A673 (cell line): Measurements from ENCODE around the gene STX8. TPM values are rescaled to one million over a fixed set of nuclear protein-coding genes. Genes with fewer than 3 reads are reported as not detected.

Experiments
- BruUV-seq: library from RNA; stranded (reverse); fragments of 400-500 nt; replicated peaks from 2 replicates; lab custom pipeline; 2021; lab: Mats Ljungman, UMichigan
- CTCF ChIA-PET: fragments of 300-600 bp; sonication (Branson Sonifier 250); formaldehyde crosslinking; loops from one replicate; lab custom pipeline; 2022; ENCODE audit warnings: antibody characterized with exemption; lab: Charles Lee
- POLR2A ChIA-PET: fragments of 300-600 bp; sonication (Branson Sonifier 250); formaldehyde crosslinking; loops from one replicate; lab custom pipeline; 2022; ENCODE audit warnings: antibody characterized with exemption; ENCODE audit not compliant: low non-redundant PET; lab: Charles Lee
- DNase-seq: peaks from one replicate; pipeline ENCODE4 v3.0.0-alpha.2; 2015; ENCODE audit warnings: low spot score
- H3K27ac ChIP-seq: fragments of 200-600 bp; sonication (generic); 2 replicates; pipeline ENCODE4 v1.5.1; 2016; ENCODE audit warnings: mixed run types, low read depth, mild to moderate bottlenecking, mixed read lengths, antibody characterized with exemption, low read length; ENCODE audit not compliant: poor library complexity, severe bottlenecking
- H3K27me3 ChIP-seq: fragments of 200-600 bp; sonication (generic); replicated peaks from 2 replicates; pipeline ENCODE4 v1.6.1; 2017; ENCODE audit warnings: mixed run types, low read depth, mild to moderate bottlenecking, mixed read lengths, antibody characterized with exemption, low read length; ENCODE audit not compliant: insufficient read depth, poor library complexity
- H3K36me3 ChIP-seq: fragments of 200-600 bp; sonication (generic); 2 replicates; pipeline ENCODE4 v1.6.1; 2016; ENCODE audit warnings: mixed run types, mild to moderate bottlenecking, mixed read lengths, antibody characterized with exemption, low read length; ENCODE audit not compliant: insufficient read depth, poor library complexity, severe bottlenecking
- H3K4me1 ChIP-seq: fragments of 200-600 bp; sonication (generic); 2 replicates; pipeline ENCODE4 v1.6.1; 2017; ENCODE audit warnings: mixed run types, mild to moderate bottlenecking, mixed read lengths, antibody characterized with exemption, low read length; ENCODE audit not compliant: insufficient read depth, poor library complexity, severe bottlenecking
- H3K4me3 ChIP-seq: fragments of 200-600 bp; sonication (generic); 2 replicates; pipeline ENCODE4 v1.5.1; 2016; ENCODE audit warnings: low read depth, mixed run types, mild to moderate bottlenecking, mixed read lengths, low read length; ENCODE audit not compliant: poor library complexity, severe bottlenecking
- H3K9me3 ChIP-seq: fragments of 200-600 bp; sonication (generic); 2 replicates; pipeline ENCODE4 v1.6.1; 2016; ENCODE audit warnings: mixed run types, low read depth, mild to moderate bottlenecking, mixed read lengths, antibody characterized with exemption, low read length; ENCODE audit not compliant: poor library complexity, severe bottlenecking
- EZH2 ChIP-seq: fragments of 200-600 bp; sonication (generic); IDR thresholded peaks from 2 replicates; pipeline ENCODE4 v1.6.1; 2017; ENCODE audit warnings: borderline replicate concordance, low read depth, mild to moderate bottlenecking, mixed read lengths, antibody characterized with exemption, low read length; ENCODE audit not compliant: poor library complexity, severe bottlenecking
- intact Hi-C: fragments of 100-400 bp; cut with micrococcal nuclease; formaldehyde crosslinking; loops from one replicate; pipeline ENCODE4 v1.10.0; 2022; ENCODE audit not compliant: unreplicated experiment
- total RNA-seq: library from RNA; stranded (reverse); gene quantifications from 2 replicates; pipeline ENCODE4 v1.2.3, GENCODE V29; 2021
- TF ChIP-seq, protein P1 (sequence below): fragments of 300-800, 200-600 bp; sonication (generic); conservative IDR thresholded peaks from 2 replicates; pipeline ENCODE4 v1.5.1; 2017; ENCODE audit warnings: low read depth, mild to moderate bottlenecking, antibody characterized with exemption, low read length, moderate library complexity, mixed read lengths

STX8 gene
- total RNA-seq, 1 experiment from 2014 or later: 51.4 TPM

DNA sequence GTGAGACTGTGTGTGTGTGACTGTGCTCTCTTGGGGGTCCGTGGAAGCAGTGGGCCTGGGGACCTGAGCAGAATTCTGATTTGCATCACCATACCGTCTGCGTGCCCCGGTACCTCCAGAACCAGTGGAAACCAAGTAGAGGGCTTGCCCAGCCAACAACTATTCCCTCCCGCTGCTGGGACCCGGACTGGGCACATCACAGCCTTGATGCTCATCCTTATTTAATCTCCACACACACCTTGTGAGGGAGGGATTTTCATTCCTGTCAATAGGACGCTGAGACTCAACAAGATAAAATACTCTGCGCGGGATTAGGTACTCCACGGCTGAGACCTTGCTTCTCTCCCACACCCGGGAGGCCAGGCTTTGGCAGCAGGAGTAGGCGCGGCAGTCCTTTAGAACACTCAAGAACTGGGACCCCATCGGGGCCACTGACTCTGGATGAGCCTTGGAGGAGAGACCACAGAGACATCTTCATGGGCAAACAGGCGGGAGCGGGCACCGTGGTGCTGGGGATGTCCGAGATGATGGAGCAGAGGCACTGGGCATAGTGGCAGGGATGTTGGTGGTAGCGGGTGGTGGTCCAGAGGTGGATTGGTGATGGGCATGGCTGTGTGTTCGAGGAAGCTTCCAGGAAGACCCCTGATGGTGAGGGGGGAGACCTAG lies 346.3 kb downstream of the STX8 start:
- no peak for TF ChIP-seq EZH2
- TF ChIP-seq, protein P1, sequence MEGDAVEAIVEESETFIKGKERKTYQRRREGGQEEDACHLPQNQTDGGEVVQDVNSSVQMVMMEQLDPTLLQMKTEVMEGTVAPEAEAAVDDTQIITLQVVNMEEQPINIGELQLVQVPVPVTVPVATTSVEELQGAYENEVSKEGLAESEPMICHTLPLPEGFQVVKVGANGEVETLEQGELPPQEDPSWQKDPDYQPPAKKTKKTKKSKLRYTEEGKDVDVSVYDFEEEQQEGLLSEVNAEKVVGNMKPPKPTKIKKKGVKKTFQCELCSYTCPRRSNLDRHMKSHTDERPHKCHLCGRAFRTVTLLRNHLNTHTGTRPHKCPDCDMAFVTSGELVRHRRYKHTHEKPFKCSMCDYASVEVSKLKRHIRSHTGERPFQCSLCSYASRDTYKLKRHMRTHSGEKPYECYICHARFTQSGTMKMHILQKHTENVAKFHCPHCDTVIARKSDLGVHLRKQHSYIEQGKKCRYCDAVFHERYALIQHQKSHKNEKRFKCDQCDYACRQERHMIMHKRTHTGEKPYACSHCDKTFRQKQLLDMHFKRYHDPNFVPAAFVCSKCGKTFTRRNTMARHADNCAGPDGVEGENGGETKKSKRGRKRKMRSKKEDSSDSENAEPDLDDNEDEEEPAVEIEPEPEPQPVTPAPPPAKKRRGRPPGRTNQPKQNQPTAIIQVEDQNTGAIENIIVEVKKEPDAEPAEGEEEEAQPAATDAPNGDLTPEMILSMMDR: no peak
- no peak overlapping the region for H3K27ac ChIP-seq
- ChIA-PET CTCF (no interaction called here), POLR2A (no interaction called here)
- H3K4me1 ChIP-seq: peaks cover 11% of the 10 kb centered on the region
- no peaks in the 10 kb centered on the region for H3K9me3 ChIP-seq
- intact Hi-C loops: no loop called here
- H3K4me3 ChIP-seq: no peak overlapping the region
- no peak for DNase-seq
- no peaks in the 10 kb centered on the region for H3K36me3 ChIP-seq
- no peaks in the 10 kb centered on the region for H3K27me3 ChIP-seq
- BruUV-seq: no TSS peak

DNA sequence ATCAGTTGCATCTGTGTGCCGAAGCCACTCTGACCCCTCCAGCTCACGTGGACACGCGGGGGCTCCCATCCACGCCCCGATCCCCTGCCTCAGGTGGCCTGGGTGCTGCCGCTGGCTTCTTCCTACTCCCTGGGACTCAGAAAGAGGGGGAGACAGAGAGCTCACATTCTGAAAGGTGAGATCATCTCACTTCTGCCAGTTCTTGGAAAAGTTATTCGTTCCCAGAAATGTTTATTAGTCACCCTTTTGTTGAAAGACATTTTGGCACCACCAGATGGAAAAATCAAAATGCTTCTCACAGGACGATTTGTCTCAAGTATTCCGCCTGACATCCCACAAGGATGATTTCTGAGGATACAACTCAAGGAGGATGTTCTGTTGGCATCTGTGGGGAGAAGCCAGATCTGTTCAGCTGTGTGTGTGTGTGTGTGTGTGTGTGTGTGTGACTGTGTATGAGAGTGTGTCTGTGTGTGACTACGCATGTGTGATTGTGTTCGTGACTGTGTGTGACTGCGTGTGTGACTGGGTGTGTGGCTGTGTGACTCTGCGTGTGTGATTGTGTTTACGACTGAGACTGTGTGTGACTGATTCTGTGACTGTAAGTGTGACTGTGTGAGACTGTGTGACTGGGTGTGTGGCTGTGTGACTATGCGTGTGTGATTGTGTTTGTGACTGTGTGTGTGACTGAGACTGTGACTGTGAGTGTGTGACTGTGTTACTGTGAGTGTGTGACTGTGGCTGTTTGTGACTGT lies 347.0 kb downstream of the STX8 start:
- Histone ChIP-seq H3K27ac (no peak overlapping the region), H3K27me3 (no peaks in the 10 kb centered on the region), H3K4me1 (peaks cover 11% of the 10 kb centered on the region), H3K4me3 (no peak overlapping the region), H3K9me3 (no peaks in the 10 kb centered on the region), H3K36me3 (no peaks in the 10 kb centered on the region)
- CTCF ChIA-PET: no interaction called here
- POLR2A ChIA-PET: no interaction called here
- TF ChIP-seq EZH2: no peak
- TF ChIP-seq, protein P1: no peak
- no peak for DNase-seq
- no TSS peak for BruUV-seq
- intact Hi-C loops: no loop called here

DNA sequence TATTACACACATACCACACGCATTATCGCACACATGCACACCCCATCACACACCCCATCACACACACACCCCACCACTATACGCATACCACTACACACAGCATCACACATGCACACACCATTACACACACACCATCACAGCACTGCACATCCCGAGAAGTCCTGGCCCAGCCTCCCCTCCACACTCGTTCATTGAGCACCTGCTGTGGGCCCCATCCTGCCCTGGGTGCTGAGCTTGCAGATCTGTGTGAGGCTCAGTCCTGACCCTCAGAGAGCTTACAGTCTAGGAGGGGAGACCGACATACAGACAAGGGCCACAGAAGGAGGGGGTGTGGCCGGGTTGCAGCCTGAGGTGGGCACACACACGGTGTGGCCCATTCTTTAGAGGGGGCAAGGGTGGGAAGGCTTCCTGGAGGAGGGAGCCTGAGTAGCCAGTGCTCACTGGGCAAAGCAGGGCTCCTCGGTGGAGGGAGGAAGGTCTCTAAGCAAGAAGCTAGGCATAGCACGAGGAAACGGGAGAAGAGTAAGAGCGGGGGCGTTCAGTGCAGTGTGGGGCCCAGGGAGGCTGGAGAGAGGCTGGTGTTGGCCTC lies 347.7 kb downstream of the STX8 start:
- no peak for DNase-seq
- TF ChIP-seq EZH2: no peak
- TF ChIP-seq, protein P1: no peak
- ChIA-PET CTCF (no interaction called here), POLR2A (no interaction called here)
- intact Hi-C loops: no loop called here
- no peak overlapping the region for H3K4me3 ChIP-seq
- H3K36me3 ChIP-seq: no peaks in the 10 kb centered on the region
- BruUV-seq: no TSS peak
- H3K27ac ChIP-seq: no peak overlapping the region
- H3K27me3 ChIP-seq: no peaks in the 10 kb centered on the region
- no peaks in the 10 kb centered on the region for H3K9me3 ChIP-seq
- H3K4me1 ChIP-seq: peaks cover 8% of the 10 kb centered on the region
